ENCODE data around the gene AP5B1. TPM values are rescaled to one million over a fixed set of nuclear protein-coding genes. Genes with fewer than 3 reads are reported as not detected.
A peak's percentile ranks its signal among the peaks of the same experiment; 100 is the strongest.
"Not testable (repeated sequence)": the region's sequence is repeated elsewhere in the genome, so short reads cannot be mapped to it uniquely, and the experiment has no call there.

Gene AP5B1
- total RNA-seq, 1 experiment from 2014 or later = 20.6 TPM

GRCh38 chr11:65774525-65775306, 6.1 kb downstream of the AP5B1 start:
- no peak for DNase-seq (ENCODE audit: low spot score)
- in situ Hi-C loops (cut with HindIII; ENCODE audit: low sequenced_read_pairs) = no loop called here

GRCh38 chr11:65773784-65774411, 6.9 kb downstream of the AP5B1 start:
- no peak for DNase-seq (ENCODE audit: low spot score)
- in situ Hi-C loops (cut with HindIII; ENCODE audit: low sequenced_read_pairs) = no loop called here

- no peak for DNase-seq (ENCODE audit: low spot score)
- in situ Hi-C loops (cut with HindIII; ENCODE audit: low sequenced_read_pairs) = no loop called here
Observed at GRCh38 chr11:65771589-65772112, 9.1 kb downstream of the AP5B1 start.

DNA sequence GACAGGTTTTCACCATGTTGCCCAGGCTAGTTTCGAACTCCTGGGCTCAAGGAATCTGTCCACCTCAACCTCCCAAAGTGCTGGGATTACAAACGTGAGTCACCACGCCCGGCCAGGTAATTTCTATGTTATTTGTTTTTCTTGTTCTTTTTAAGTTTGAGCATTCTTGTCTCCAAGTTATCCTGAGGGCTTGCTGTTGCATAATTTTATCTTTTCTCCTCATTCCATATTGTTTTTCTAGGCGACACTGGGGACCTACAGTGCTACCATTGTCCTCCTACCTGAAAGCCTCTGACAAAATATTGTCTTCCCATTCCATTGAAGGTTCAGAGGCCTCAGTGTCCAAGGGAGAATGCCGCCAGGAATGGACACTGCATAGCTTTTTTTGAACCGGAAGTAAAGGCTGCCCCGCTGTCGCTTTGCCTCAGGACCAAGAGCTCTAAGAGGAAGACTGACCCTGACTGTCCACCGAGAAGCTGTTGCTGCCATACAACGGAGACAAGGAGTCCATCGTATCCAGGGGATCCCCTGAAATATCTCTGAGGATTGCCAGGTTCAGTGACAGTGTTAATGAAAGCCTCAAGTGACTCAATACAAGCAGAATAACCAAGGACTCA, 9.7 kb downstream of the AP5B1 start:
- no peak for DNase-seq (ENCODE audit: low spot score)
- in situ Hi-C loops (cut with HindIII; ENCODE audit: low sequenced_read_pairs) = no loop called here

GRCh38 chr11:65767806-65768205, 13.0 kb downstream of the AP5B1 start:
- DNase-seq (ENCODE audit: low spot score); in situ Hi-C loops (cut with HindIII; ENCODE audit: low sequenced_read_pairs): not testable (repeated sequence)

DNA sequence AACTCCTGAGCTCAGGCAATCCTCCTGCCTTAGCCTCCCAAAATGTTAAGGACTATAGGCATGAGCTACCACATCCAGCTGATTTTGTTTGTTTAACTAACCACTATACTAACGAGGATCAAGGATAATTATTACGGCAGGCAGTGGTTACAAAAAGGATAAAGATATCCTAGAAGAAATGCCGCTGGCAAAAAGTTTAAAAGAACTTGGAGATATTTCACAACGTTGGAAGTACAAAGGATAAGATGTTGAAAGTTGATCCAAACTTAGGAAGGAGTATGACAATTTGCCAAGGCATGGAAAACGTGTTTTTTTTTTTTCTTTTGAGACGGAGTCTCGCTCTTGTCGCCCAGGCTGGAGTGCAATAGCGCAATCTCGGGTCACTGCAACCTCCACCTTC, 13.4 kb downstream of the AP5B1 start:
- in situ Hi-C loops (cut with HindIII; ENCODE audit: low sequenced_read_pairs) = no loop called here
- no peak for DNase-seq (ENCODE audit: low spot score)

DNA sequence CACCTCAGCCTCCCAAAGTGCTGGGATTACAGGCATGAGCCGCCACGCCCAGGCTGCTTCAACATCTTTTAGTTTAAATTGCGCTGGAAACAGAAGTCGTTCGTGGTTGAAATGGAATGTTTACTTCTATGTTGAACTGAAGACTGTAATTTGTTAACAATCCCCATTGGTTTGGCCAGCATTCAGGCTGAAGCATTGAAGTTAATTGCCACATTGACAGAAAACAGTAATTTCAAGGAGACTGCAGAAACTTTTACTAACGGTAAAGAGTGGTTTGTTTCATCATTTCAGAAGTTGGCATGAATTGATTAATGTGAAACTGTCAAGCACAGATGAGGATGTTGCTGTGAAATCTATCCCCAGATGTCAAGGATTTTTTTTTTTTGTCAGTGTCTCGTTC, 14.2 kb downstream of the AP5B1 start:
- no peak for DNase-seq (ENCODE audit: low spot score)
- in situ Hi-C loops (cut with HindIII; ENCODE audit: low sequenced_read_pairs) = no loop called here

DNA sequence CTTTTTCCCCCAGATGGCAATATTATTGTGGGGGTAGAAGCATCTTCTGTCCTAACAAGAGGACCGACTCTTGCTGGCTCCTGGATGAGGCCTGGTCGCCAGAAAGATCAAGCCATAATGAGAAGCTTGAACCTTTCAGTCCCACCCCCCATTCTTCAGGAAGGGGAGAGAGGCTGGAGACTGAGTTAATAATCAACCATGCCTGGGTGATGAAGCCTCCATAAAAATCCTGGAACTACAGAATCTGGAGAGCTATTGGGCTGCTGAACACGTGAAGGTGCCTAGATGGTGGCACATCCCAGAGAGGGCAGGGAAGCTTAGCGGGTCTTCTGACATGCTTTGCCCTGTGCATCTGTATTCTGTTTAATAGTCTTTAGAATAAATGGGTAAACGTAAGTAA, 16.3 kb downstream of the AP5B1 start:
- DNase-seq (ENCODE audit: low spot score) = no peak
- in situ Hi-C loops (cut with HindIII; ENCODE audit: low sequenced_read_pairs) = no loop called here

DNA sequence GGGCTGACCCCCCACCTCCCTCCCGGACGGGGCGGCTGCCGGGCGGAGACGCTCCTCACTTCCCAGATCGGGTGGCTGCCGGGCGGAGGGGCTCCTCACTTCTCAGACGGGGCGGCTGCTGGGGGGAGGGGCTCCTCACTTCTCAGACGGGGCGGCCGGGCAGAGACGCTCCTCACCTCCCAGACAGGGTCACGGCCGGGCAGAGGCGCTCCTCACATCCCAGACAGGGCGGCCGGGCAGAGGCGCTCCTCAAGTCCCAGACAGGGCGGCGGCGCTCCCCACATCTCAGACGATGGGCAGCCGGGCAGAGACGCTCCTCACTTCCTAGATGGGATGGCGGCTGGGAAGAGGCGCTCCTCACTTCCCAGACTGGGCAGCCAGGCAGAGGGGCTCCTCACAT, 18.0 kb downstream of the AP5B1 start:
- DNase-seq (ENCODE audit: low spot score); in situ Hi-C loops (cut with HindIII; ENCODE audit: low sequenced_read_pairs): not testable (repeated sequence)

DNA sequence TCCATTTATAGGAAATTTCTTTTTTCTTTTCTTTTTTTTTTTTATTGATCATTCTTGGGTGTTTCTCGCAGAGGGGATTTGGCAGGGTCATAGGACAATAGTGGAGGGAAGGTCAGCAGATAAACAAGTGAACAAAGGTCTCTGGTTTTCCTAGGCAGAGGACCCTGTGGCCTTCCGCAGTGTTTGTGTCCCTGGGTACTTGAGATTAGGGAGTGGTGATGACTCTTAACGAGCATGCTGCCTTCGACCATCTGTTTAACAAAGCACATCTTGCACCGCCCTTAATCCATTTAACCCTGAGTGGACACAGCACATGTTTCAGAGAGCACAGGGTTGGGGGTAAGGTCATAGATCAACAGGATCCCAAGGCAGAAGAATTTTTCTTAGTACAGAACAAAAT, 18.6 kb downstream of the AP5B1 start:
- DNase-seq (ENCODE audit: low spot score); in situ Hi-C loops (cut with HindIII; ENCODE audit: low sequenced_read_pairs): not testable (repeated sequence)

- in situ Hi-C loops (cut with HindIII; ENCODE audit: low sequenced_read_pairs) = no loop called here
- no peak for DNase-seq (ENCODE audit: low spot score)
Observed at GRCh38 chr11:65745049-65745448, 35.7 kb downstream of the AP5B1 start.

- no peak for DNase-seq (ENCODE audit: low spot score)
- in situ Hi-C loops (cut with HindIII; ENCODE audit: low sequenced_read_pairs) = no loop called here
Observed at GRCh38 chr11:65744699-65745042, 36.1 kb downstream of the AP5B1 start.

GRCh38 chr11:65744026-65744698, 36.6 kb downstream of the AP5B1 start:
- in situ Hi-C loops (cut with HindIII; ENCODE audit: low sequenced_read_pairs) = no loop called here

DNA sequence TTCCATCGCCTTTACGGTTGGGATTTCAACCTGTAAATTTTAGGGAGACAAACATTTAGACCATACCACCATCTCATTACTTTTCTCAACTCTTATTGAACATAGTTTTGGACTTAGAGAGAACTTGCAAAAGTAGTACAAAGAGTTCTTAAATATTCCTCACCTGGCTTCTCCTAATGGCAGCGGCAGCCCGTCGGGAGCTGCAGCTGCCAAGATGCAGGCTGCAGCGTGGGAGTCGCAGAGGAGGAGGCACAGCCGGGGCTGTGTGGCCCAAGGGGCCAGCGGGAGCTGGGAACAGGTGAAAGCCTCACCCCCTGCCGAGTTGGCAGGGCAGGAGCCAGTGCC, 37.1 kb downstream of the AP5B1 start:
- no peak for DNase-seq (ENCODE audit: low spot score)
- in situ Hi-C loops (cut with HindIII; ENCODE audit: low sequenced_read_pairs) = no loop called here

More at GRCh38 chr11:65744026-65744698, 36.6 kb downstream of the AP5B1 start:
- peak; percentile 3 for DNase-seq (ENCODE audit: low spot score)

DNA sequence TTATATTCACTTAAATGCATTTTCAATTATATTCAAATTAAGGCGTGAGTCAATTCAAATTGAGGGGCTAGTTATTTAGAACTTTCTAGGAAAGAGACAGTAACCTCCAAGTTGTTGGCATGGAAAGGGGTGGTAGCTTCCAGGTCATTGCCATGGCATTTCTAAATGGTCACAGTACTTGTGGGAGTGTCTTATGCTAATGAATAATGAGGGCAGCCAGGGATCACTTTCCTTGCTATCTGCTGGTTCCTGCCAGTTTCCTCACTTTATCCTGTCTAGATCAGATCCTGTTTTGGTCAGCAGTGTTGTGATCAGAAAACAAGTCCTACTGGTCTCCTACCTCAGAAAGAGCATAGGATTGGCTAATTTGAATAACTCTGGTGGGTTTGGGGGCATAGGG, 38.4 kb downstream of the AP5B1 start:
- in situ Hi-C loops (cut with HindIII; ENCODE audit: low sequenced_read_pairs) = no loop called here

GRCh38 chr11:65741185-65741584, 39.6 kb downstream of the AP5B1 start:
- in situ Hi-C loops (cut with HindIII; ENCODE audit: low sequenced_read_pairs) = no loop called here
- no peak for DNase-seq (ENCODE audit: low spot score)

More for the DNA sequence above, 38.4 kb downstream of the AP5B1 start:
- no peak for DNase-seq (ENCODE audit: low spot score)

DNA sequence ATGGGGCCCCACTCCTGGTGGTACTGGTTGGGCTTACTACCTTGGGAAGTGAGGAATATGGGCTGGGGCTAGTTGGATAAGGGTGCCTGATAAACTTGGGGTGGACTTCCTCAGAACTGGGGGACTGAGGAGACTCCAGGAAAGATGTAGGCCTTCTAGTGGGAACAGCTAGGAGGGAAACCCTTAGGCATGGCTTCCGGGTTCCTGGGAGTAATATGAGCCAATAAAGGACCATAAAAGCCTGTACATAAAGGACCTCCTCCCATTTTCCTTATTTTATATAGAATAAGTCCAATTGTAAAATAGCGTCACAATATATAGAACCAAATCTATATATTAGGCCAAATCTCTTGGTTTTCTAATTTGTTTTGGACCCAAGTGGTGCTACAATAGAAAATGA, 41.8 kb downstream of the AP5B1 start:
- in situ Hi-C loops (cut with HindIII; ENCODE audit: low sequenced_read_pairs) = no loop called here
- DNase-seq (ENCODE audit: low spot score) = no peak

- DNase-seq (ENCODE audit: low spot score) = no peak
- in situ Hi-C loops (cut with HindIII; ENCODE audit: low sequenced_read_pairs) = no loop called here
Observed at GRCh38 chr11:65736810-65737209, 44.0 kb downstream of the AP5B1 start.

DNA sequence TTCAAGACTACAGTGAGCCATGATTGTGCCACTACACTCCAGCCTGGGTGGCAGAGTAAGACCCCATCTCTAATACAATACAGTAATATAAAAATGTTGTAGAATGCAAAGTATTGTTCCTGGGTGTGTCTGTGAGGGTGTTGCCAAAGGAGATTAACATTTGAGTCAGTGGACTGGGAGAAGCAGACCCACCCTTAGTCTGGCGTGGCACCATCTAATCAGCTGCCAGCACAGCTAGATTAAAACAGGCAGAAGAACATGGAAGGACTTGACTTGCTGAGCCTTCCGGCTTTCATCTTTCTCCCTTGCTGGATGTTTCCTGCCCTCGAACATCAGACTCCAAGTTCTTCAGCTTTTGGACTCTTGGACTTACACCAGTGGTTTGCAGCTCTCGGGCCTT, 45.7 kb downstream of the AP5B1 start:
- in situ Hi-C loops (cut with HindIII; ENCODE audit: low sequenced_read_pairs); DNase-seq (ENCODE audit: low spot score): not testable (repeated sequence)

- in situ Hi-C loops (cut with HindIII; ENCODE audit: low sequenced_read_pairs) = no loop called here
- DNase-seq (ENCODE audit: low spot score) = no peak
Observed at GRCh38 chr11:65730461-65730860, 50.3 kb downstream of the AP5B1 start.

Measured in G401 (cell line).